BJ (cell line): ENCODE measurements around the gene CGB3. TPM values are rescaled to one million over a fixed set of nuclear protein-coding genes. Genes with fewer than 3 reads are reported as not detected.
"Not testable (repeated sequence)": the region's sequence is repeated elsewhere in the genome, so short reads cannot be mapped to it uniquely, and the experiment has no call there.

Source experiments
- CTCF ChIA-PET: fragments of 350-600 bp; formaldehyde crosslinking; extraction: SDS; loops from one replicate; lab custom pipeline; 2021; ENCODE audit warnings: antibody characterized with exemption, inconsistent platforms; lab: Yijun Ruan, JAX
- POLR2A ChIA-PET: fragments of 300-600 bp; sonication (Branson Sonifier 250); formaldehyde crosslinking; extraction: SDS; loops from one replicate; lab custom pipeline; 2021; ENCODE audit warnings: antibody characterized with exemption; lab: Charles Lee
- DNase-seq: peaks from one replicate; pipeline ENCODE4 v3.0.0-alpha.2; 2011; ENCODE audit warnings: low read depth
- H3K27me3 ChIP-seq: 2 replicates; pipeline ENCODE4 v1.6.0; 2011; ENCODE audit warnings: low read length; ENCODE audit not compliant: control insufficient read depth, insufficient read depth
- H3K36me3 ChIP-seq: 2 replicates; pipeline ENCODE4 v1.5.1; 2011; ENCODE audit warnings: low read length; ENCODE audit not compliant: control insufficient read depth, insufficient read depth
- H3K4me3 ChIP-seq: 2 replicates; pipeline ENCODE4 v1.5.1; 2011; ENCODE audit warnings: low read depth, mild to moderate bottlenecking, control low read depth, low read length
- CTCF ChIP-seq: IDR thresholded peaks from 2 replicates; pipeline ENCODE4 v1.5.1; 2011; ENCODE audit warnings: low read depth, mild to moderate bottlenecking, control low read depth, inconsistent platforms, low read length, moderate library complexity; ENCODE audit not compliant: insufficient read depth
- polyA plus RNA-seq: library from polyadenylated mRNA; depleted of rRNA; stranded (reverse); fragments of >200 nt; gene quantifications from 2 replicates; pipeline ENCODE4 v1.2.3, GENCODE V29; 2011

CGB3 gene
- polyA plus RNA-seq, 1 experiment, result not detected

GRCh38 chr19:49049011-49049410 is 24.9 kb upstream of the CGB3 start, which contains the start of gene CGB8:
Gene CGB8, minus strand, starts transcription at chr19:49049111. Its CDS starts 372 bp downstream, at chr19:49048739.
- CTCF ChIA-PET, DNase-seq: not testable (repeated sequence)

GRCh38 chr19:49043548-49043947 is 19.4 kb upstream of the CGB3 start, which contains the start of gene CGB5:
Gene CGB5, plus strand, starts transcription at chr19:49043848. Its CDS starts 362 bp downstream, at chr19:49044210.
- DNase-seq, H3K4me3 ChIP-seq, H3K27me3 ChIP-seq, POLR2A ChIA-PET, H3K36me3 ChIP-seq: not testable (repeated sequence)
- CTCF ChIA-PET, result interaction anchor here (0.8 kb wide), 1 partner anchor 12 kb away, joined by 3 read pairs; no protein-coding TSS in a partner anchor

More at GRCh38 chr19:49049011-49049410, 24.9 kb upstream of the CGB3 start, which contains the start of gene CGB8:
- POLR2A ChIA-PET, H3K27me3 ChIP-seq, H3K36me3 ChIP-seq, H3K4me3 ChIP-seq: not testable (repeated sequence)

- CTCF ChIA-PET, DNase-seq, POLR2A ChIA-PET: not testable (repeated sequence)
These were observed 18.5 kb upstream of the CGB3 start for GRCh38 chr19:49042666-49043065.

GRCh38 chr19:49042177-49042576 is 18.0 kb upstream of the CGB3 start:
- POLR2A ChIA-PET, result no interaction called here
- Histone ChIP-seq H3K36me3 (no peaks in the 10 kb centered on the region), H3K4me3 (no peak overlapping the region), H3K27me3 (no peaks in the 10 kb centered on the region)
- TF ChIP-seq CTCF, result no peak
- CTCF ChIA-PET, result no interaction called here
- DNase-seq, result no peak

More at GRCh38 chr19:49042666-49043065, 18.5 kb upstream of the CGB3 start:
- H3K36me3 ChIP-seq, H3K27me3 ChIP-seq, H3K4me3 ChIP-seq: not testable (repeated sequence)

- H3K27me3 ChIP-seq, H3K36me3 ChIP-seq, POLR2A ChIA-PET, DNase-seq, H3K4me3 ChIP-seq, CTCF ChIA-PET: not testable (repeated sequence)
These were observed 15.6 kb upstream of the CGB3 start for GRCh38 chr19:49039736-49040135.

GRCh38 chr19:49038557-49039276 is 14.6 kb upstream of the CGB3 start:
- DNase-seq, POLR2A ChIA-PET, H3K4me3 ChIP-seq, H3K27me3 ChIP-seq, H3K36me3 ChIP-seq: not testable (repeated sequence)
- CTCF ChIA-PET, result interaction anchor here (0.8 kb wide), 1 partner anchor 21 kb away, joined by 3 read pairs; no protein-coding TSS in a partner anchor

GRCh38 chr19:49038111-49038510 is 14.0 kb upstream of the CGB3 start:
- H3K4me3 ChIP-seq, CTCF ChIA-PET, H3K36me3 ChIP-seq, POLR2A ChIA-PET, H3K27me3 ChIP-seq, DNase-seq: not testable (repeated sequence)

GRCh38 chr19:49036815-49037214 is 12.7 kb upstream of the CGB3 start, which contains the start of gene CGB1:
Gene CGB1, minus strand, starts transcription at chr19:49036895. Its CDS starts 184 bp downstream, at chr19:49036711.
- H3K36me3 ChIP-seq, H3K27me3 ChIP-seq, POLR2A ChIA-PET, CTCF ChIA-PET, DNase-seq, H3K4me3 ChIP-seq: not testable (repeated sequence)
- peak; percentile 53 for TF ChIP-seq CTCF
